22Rv1 (cell line): ENCODE measurements around the gene TMEM217.

Experiments
- ZFX ChIP-seq: fragments of 450-650 bp; IDR thresholded peaks from 2 replicates; pipeline ENCODE4 v1.6.1; 2017; ENCODE audit warnings: antibody characterized with exemption, borderline replicate concordance
- TF ChIP-seq, protein P1 (sequence below): fragments of 450-650 bp; IDR thresholded peaks from 2 replicates; pipeline ENCODE4 v1.5.1; 2017; ENCODE audit warnings: mild to moderate bottlenecking

- TF ChIP-seq, protein P1, sequence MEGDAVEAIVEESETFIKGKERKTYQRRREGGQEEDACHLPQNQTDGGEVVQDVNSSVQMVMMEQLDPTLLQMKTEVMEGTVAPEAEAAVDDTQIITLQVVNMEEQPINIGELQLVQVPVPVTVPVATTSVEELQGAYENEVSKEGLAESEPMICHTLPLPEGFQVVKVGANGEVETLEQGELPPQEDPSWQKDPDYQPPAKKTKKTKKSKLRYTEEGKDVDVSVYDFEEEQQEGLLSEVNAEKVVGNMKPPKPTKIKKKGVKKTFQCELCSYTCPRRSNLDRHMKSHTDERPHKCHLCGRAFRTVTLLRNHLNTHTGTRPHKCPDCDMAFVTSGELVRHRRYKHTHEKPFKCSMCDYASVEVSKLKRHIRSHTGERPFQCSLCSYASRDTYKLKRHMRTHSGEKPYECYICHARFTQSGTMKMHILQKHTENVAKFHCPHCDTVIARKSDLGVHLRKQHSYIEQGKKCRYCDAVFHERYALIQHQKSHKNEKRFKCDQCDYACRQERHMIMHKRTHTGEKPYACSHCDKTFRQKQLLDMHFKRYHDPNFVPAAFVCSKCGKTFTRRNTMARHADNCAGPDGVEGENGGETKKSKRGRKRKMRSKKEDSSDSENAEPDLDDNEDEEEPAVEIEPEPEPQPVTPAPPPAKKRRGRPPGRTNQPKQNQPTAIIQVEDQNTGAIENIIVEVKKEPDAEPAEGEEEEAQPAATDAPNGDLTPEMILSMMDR: no peak
- TF ChIP-seq ZFX: no peak
These were observed 13.3 kb downstream of the TMEM217 start for GRCh38 chr6:37244430-37245310.
